DND-41 (cell line): ENCODE measurements around the gene OLFML2A.
A peak's percentile ranks its signal among the peaks of the same experiment; 100 is the strongest.

Source experiments
- ATAC-seq: fragments of 200-7000 bp; cut with Tn5 transposase; 3 replicates; pipeline ENCODE4 v1.9.1; 2021; ENCODE audit warnings: low read depth; ENCODE audit not compliant: insufficient read depth
- DNase-seq: peaks from one replicate; pipeline ENCODE4 v3.0.0-alpha.2; 2020
- H2AFZ ChIP-seq: 2 replicates; pipeline ENCODE4 v1.6.0; 2012; ENCODE audit warnings: low read depth, low read length
- H3K27ac ChIP-seq: 2 replicates; pipeline ENCODE4 v1.5.1; 2012; ENCODE audit warnings: low read length, inconsistent platforms
- H3K27me3 ChIP-seq: fragments of 200-600 bp; sonication (generic); 2 replicates; pipeline ENCODE4 v1.6.0; 2012; ENCODE audit warnings: low read length, mild to moderate bottlenecking, inconsistent platforms; ENCODE audit not compliant: insufficient read depth, poor library complexity
- H3K36me3 ChIP-seq: 2 replicates; pipeline ENCODE4 v1.5.1; 2012; ENCODE audit warnings: low read length, inconsistent platforms; ENCODE audit not compliant: insufficient read depth
- H3K4me1 ChIP-seq: 2 replicates; pipeline ENCODE4 v1.5.1; 2012; ENCODE audit warnings: mild to moderate bottlenecking, low read length; ENCODE audit not compliant: insufficient read depth
- H3K4me2 ChIP-seq: 2 replicates; pipeline ENCODE4 v1.6.0; 2012; ENCODE audit warnings: mild to moderate bottlenecking, moderate library complexity, low read length, inconsistent platforms; ENCODE audit not compliant: insufficient read depth
- H3K4me3 ChIP-seq, 2 experiments: fragments of 200-600 bp in 1 of 2; shearing (Covaris generic) in 1 of 2; 2 replicates each; pipeline ENCODE4 v1.5.1; 2012 to 2016; ENCODE audit warnings: inconsistent platforms in 2 of 2, low read length in 2 of 2, mild to moderate bottlenecking in 2 of 2, low read depth in 1 of 2, moderate library complexity in 1 of 2
- H3K79me2 ChIP-seq: 2 replicates; pipeline ENCODE4 v1.6.0; 2012; ENCODE audit warnings: low read length, inconsistent platforms; ENCODE audit not compliant: insufficient read depth
- H3K9ac ChIP-seq: 2 replicates; pipeline ENCODE4 v1.6.0; 2012; ENCODE audit warnings: low read depth, mild to moderate bottlenecking, inconsistent platforms, low read length, moderate library complexity
- H3K9me3 ChIP-seq: 2 replicates; pipeline ENCODE4 v1.5.1; 2012; ENCODE audit warnings: low read length, moderate library complexity, mild to moderate bottlenecking, inconsistent platforms; ENCODE audit not compliant: insufficient read depth, severe bottlenecking
- H4K20me1 ChIP-seq: 2 replicates; pipeline ENCODE4 v1.6.0; 2012; ENCODE audit warnings: low read length; ENCODE audit not compliant: insufficient read depth
- CTCF ChIP-seq: IDR thresholded peaks from 2 replicates; pipeline ENCODE4 v1.5.1; 2012; ENCODE audit warnings: borderline replicate concordance, low read length, moderate library complexity, mild to moderate bottlenecking; ENCODE audit not compliant: poor library complexity, severe bottlenecking; ENCODE audit errors: extremely low read depth
- EZH2 ChIP-seq: IDR thresholded peaks from 3 replicates; pipeline ENCODE4 v1.6.1; 2012; ENCODE audit warnings: borderline replicate concordance, low read depth, mild to moderate bottlenecking, moderate library complexity, low read length, inconsistent platforms; ENCODE audit not compliant: severe bottlenecking

OLFML2A gene

GRCh38 chr9:124852829-124853531 is 76.0 kb downstream of the OLFML2A start, which contains the start of gene WDR38:
Gene WDR38, plus strand, starts transcription at chr9:124853460. Its CDS starts 72 bp downstream, at chr9:124853532.
- Histone ChIP-seq H3K4me2 (peak within 1 kb of the TSS; percentile 97), H3K9me3 (no peaks in the 10 kb centered on the region), H3K36me3 (peaks cover 19% of the 10 kb centered on the region), H4K20me1 (peaks cover 27% of the 10 kb centered on the region), H3K9ac (peak within 1 kb of the TSS; percentile 58), H3K4me1 (peaks cover 16% of the 10 kb centered on the region), H3K79me2 (no peaks in the 10 kb centered on the region), H3K4me3 (peak within 1 kb of the TSS in 1 of 2 experiments; percentile 57; a peak in 3 of 4 replicates), H3K27me3 (no peaks in the 10 kb centered on the region), H3K27ac (peak within 1 kb of the TSS; percentile 8; the same call in 1 of the 2 replicates), H2AFZ (peak within 1 kb of the TSS; percentile 88)
- peak; percentile 90 for TF ChIP-seq CTCF
- TF ChIP-seq EZH2: no peak
- peak; percentile 70 for DNase-seq
- ATAC-seq: peak; percentile 84

- Histone ChIP-seq H3K79me2 (peaks cover 1% of the 10 kb centered on the region; the same call in 1 of the 2 replicates), H3K4me1 (peaks cover 18% of the 10 kb centered on the region), H3K27ac (no peak overlapping the region), H3K4me2 (peak overlapping the region; percentile 97), H4K20me1 (peaks cover 34% of the 10 kb centered on the region), H3K9ac (peak overlapping the region; percentile 58; the same call in 1 of the 2 replicates), H3K36me3 (peaks cover 26% of the 10 kb centered on the region), H3K27me3 (no peaks in the 10 kb centered on the region), H3K9me3 (no peaks in the 10 kb centered on the region), H2AFZ (no peak overlapping the region), H3K4me3 (no peak overlapping the region)
- ATAC-seq (no peak), DNase-seq (no peak)
- TF ChIP-seq EZH2 (no peak), CTCF (no peak)
These were observed 76.7 kb downstream of the OLFML2A start for GRCh38 chr9:124853605-124854143.

GRCh38 chr9:124854161-124854560 is 77.2 kb downstream of the OLFML2A start:
- Histone ChIP-seq H4K20me1 (peaks cover 39% of the 10 kb centered on the region), H2AFZ (no peak overlapping the region), H3K4me3 (no peak overlapping the region), H3K9me3 (no peaks in the 10 kb centered on the region), H3K36me3 (peaks cover 31% of the 10 kb centered on the region), H3K79me2 (peaks cover 6% of the 10 kb centered on the region; the same call in 1 of the 2 replicates), H3K9ac (no peak overlapping the region), H3K4me1 (peaks cover 22% of the 10 kb centered on the region), H3K27ac (no peak overlapping the region), H3K4me2 (no peak overlapping the region), H3K27me3 (no peaks in the 10 kb centered on the region)
- DNase-seq: no peak
- no peak for ATAC-seq
- TF ChIP-seq EZH2: no peak
- TF ChIP-seq CTCF: no peak
